OCI-LY3 (cell line): Measurements from ENCODE around the gene FTO.

Experiments
- EZH2phosphoT487 ChIP-seq: fragments of 200-600 bp; shearing (Covaris generic); IDR thresholded peaks from 2 replicates; pipeline ENCODE4 v1.6.1; 2018; ENCODE audit warnings: antibody characterized with exemption, mixed run types, low read depth
- TF ChIP-seq, protein P1 (sequence below): fragments of 200-600, 300-600 bp; sonication (generic); IDR thresholded peaks from 2 replicates; pipeline ENCODE4 v1.5.1; 2014; ENCODE audit warnings: antibody characterized with exemption, low read length, low read depth

DNA sequence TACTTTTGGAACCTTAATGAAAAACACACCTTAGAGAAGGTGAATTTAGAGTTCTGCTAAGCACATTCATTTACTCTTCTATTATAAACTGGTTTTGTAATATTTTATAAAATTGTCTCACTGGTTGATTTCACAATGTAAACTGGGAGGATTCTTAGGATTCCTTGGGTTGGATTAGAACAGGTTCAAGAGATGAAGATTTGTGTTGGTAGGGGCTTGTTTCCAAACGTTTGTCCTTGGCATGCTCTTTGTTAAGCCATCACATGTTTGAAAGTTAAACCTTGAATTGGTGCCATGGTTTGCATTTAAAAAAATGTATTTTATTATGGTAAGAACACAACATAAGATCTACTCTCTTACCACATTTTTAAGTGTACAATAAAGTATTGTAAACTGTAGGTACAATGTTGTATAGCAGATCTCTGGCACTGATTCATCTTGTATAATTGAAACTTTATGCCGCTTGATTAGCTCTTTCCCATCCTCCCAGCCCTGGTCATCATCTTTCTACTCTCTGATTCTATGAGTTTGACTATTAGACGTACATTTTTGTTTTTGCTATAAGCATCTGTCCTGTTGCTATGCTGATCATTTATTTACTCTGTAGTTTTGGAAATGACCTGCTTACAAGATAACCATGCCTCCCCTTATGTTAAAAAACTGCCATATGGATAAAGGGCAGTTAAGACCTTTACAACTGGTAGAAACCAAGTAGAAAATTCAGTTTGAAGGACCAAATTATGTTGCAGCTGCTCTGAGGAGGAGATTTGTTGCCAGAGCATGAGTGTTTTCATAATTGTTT lies 9.6 kb downstream of the FTO start:
- no peak for TF ChIP-seq EZH2phosphoT487
- TF ChIP-seq, protein P1, sequence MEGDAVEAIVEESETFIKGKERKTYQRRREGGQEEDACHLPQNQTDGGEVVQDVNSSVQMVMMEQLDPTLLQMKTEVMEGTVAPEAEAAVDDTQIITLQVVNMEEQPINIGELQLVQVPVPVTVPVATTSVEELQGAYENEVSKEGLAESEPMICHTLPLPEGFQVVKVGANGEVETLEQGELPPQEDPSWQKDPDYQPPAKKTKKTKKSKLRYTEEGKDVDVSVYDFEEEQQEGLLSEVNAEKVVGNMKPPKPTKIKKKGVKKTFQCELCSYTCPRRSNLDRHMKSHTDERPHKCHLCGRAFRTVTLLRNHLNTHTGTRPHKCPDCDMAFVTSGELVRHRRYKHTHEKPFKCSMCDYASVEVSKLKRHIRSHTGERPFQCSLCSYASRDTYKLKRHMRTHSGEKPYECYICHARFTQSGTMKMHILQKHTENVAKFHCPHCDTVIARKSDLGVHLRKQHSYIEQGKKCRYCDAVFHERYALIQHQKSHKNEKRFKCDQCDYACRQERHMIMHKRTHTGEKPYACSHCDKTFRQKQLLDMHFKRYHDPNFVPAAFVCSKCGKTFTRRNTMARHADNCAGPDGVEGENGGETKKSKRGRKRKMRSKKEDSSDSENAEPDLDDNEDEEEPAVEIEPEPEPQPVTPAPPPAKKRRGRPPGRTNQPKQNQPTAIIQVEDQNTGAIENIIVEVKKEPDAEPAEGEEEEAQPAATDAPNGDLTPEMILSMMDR: no peak
